Panc1 (cell line): ENCODE measurements around the gene FBLN1. TPM values are rescaled to one million over a fixed set of nuclear protein-coding genes. Genes with fewer than 3 reads are reported as not detected.

Source experiments
- ATAC-seq: fragments of 200-7000 bp; cut with Tn5 transposase; 2 replicates; pipeline ENCODE4 v1.9.1; 2020; ENCODE audit warnings: mild to moderate bottlenecking, moderate library complexity
- BruUV-seq: library from RNA; stranded (reverse); fragments of 400-500 nt; replicated peaks from 2 replicates; lab custom pipeline; 2021; lab: Mats Ljungman, UMichigan
- CTCF ChIA-PET: fragments of 300-600 bp; sonication (Branson Sonifier 250); formaldehyde crosslinking; loops from one replicate; lab custom pipeline; 2022; ENCODE audit warnings: antibody characterized with exemption; lab: Charles Lee
- POLR2A ChIA-PET: fragments of 300-600 bp; sonication (Branson Sonifier 250); formaldehyde crosslinking; loops from one replicate; lab custom pipeline; 2022; ENCODE audit warnings: antibody characterized with exemption; lab: Charles Lee
- DNase-seq: peaks from one replicate; pipeline ENCODE4 v3.0.0-alpha.2; 2010; ENCODE audit warnings: low read depth, low spot score
- H3K27ac ChIP-seq: 2 replicates; pipeline ENCODE4 v1.5.1; 2011; ENCODE audit warnings: mild to moderate bottlenecking, low read length, inconsistent platforms
- H3K27me3 ChIP-seq: fragments of 200-500 bp; sonication (Bioruptor generic); 2 replicates; pipeline ENCODE4 v1.6.0; 2014; ENCODE audit warnings: low read length, inconsistent platforms; ENCODE audit not compliant: control insufficient read depth, insufficient read depth
- H3K36me3 ChIP-seq: fragments of 200-500 bp; sonication (Bioruptor generic); 2 replicates; pipeline ENCODE4 v1.5.1; 2014; ENCODE audit warnings: inconsistent platforms, mild to moderate bottlenecking, low read length, moderate library complexity; ENCODE audit not compliant: control insufficient read depth, insufficient read depth
- H3K4me1 ChIP-seq: 2 replicates; pipeline ENCODE4 v1.5.1; 2011; ENCODE audit warnings: inconsistent platforms, mild to moderate bottlenecking, low read length, moderate library complexity; ENCODE audit not compliant: control insufficient read depth, insufficient read depth
- H3K4me3 ChIP-seq, 2 experiments: 2 replicates each; pipeline ENCODE4 v1.5.1; 2011 to 2012; ENCODE audit warnings: low read depth in 2 of 2, low read length in 2 of 2, mild to moderate bottlenecking in 2 of 2, inconsistent platforms in 1 of 2, moderate library complexity in 1 of 2
- H3K9me3 ChIP-seq: fragments of 200-500 bp; sonication (Bioruptor generic); 2 replicates; pipeline ENCODE4 v1.5.1; 2014; ENCODE audit warnings: low read depth, mild to moderate bottlenecking, inconsistent platforms, low read length, moderate library complexity; ENCODE audit not compliant: control insufficient read depth, insufficient read depth
- CTCF ChIP-seq: fragments of 450-650 bp; IDR thresholded peaks from 2 replicates; pipeline ENCODE4 v1.5.1; 2017; ENCODE audit warnings: mild to moderate bottlenecking
- POLR2AphosphoS5 ChIP-seq: IDR thresholded peaks from 2 replicates; pipeline ENCODE4 v1.6.1; 2012; ENCODE audit warnings: mild to moderate bottlenecking, low read depth, low read length, moderate library complexity
- REST ChIP-seq, 2 experiments: IDR thresholded peaks; 2 replicates each; pipeline ENCODE4 v1.6.1; 2011 to 2012; ENCODE audit warnings: low read depth in 2 of 2, control low read depth in 1 of 2, low read length in 1 of 2, mild to moderate bottlenecking in 1 of 2, moderate library complexity in 1 of 2; ENCODE audit not compliant: insufficient read depth in 1 of 2
- SIN3A ChIP-seq: IDR thresholded peaks from 2 replicates; pipeline ENCODE4 v1.6.1; 2012; ENCODE audit warnings: low read depth, mild to moderate bottlenecking, low read length, moderate library complexity, borderline replicate concordance; ENCODE audit not compliant: insufficient read depth
- TCF7L2 ChIP-seq: IDR thresholded peaks from 2 replicates; pipeline ENCODE4 v1.6.1; 2011; ENCODE audit warnings: mild to moderate bottlenecking, low read depth, low read length, inconsistent platforms
- in situ Hi-C: cut with HindIII; loops from 2 replicates; pipeline ENCODE4 v1.10.0; 2016; ENCODE audit warnings: low sequenced_read_pairs, low pct_unique_long_range_greater_than_20kb
- intact Hi-C: fragments of 100-400 bp; cut with micrococcal nuclease; formaldehyde crosslinking; loops from one replicate; pipeline ENCODE4 v1.10.0; 2022; ENCODE audit not compliant: unreplicated experiment
- total RNA-seq: library from RNA; stranded (reverse); gene quantifications from one replicate; pipeline ENCODE4 v1.2.1, GENCODE V29; 2021; ENCODE audit not compliant: unreplicated experiment

Gene FBLN1
- total RNA-seq, 1 experiment from 2014 or later: 143 TPM

- Histone ChIP-seq H3K27ac (no peak overlapping the region), H3K36me3 (no peaks in the 10 kb centered on the region), H3K4me3 (no peak overlapping the region), H3K4me1 (peaks cover 8% of the 10 kb centered on the region), H3K9me3 (no peaks in the 10 kb centered on the region), H3K27me3 (no peaks in the 10 kb centered on the region)
- in situ Hi-C loops (no loop called here), intact Hi-C loops (no loop called here)
- BruUV-seq: no TSS peak
- CTCF ChIA-PET: no interaction called here
- ATAC-seq (no peak), DNase-seq (no peak)
- no peak for TF ChIP-seq TCF7L2
- TF ChIP-seq REST (IDR thresholded peaks at IDR 0.05; ENCODE audit: insufficient read depth in 1 of 2, low read depth in 2 of 2, low read length in 1 of 2): no peak
- no peak for TF ChIP-seq POLR2AphosphoS5
- TF ChIP-seq SIN3A: no peak
- TF ChIP-seq CTCF: no peak
- POLR2A ChIA-PET: no interaction called here
These were observed 46.5 kb downstream of the FBLN1 start for GRCh38 chr22:45548991-45549761.

- ChIA-PET CTCF (no interaction called here), POLR2A (no interaction called here)
- in situ Hi-C loops: no loop called here
- no peak for ATAC-seq
- no TSS peak for BruUV-seq
- TF ChIP-seq POLR2AphosphoS5 (no peak), REST (IDR thresholded peaks at IDR 0.05; ENCODE audit: insufficient read depth in 1 of 2, low read depth in 2 of 2, low read length in 1 of 2) (no peak), SIN3A (no peak), TCF7L2 (no peak), CTCF (no peak)
- Histone ChIP-seq H3K4me1 (peaks cover 8% of the 10 kb centered on the region), H3K36me3 (no peaks in the 10 kb centered on the region), H3K27me3 (no peaks in the 10 kb centered on the region), H3K27ac (no peak overlapping the region), H3K9me3 (no peaks in the 10 kb centered on the region), H3K4me3 (no peak overlapping the region)
- DNase-seq: no peak
- intact Hi-C loops: loop anchor here (5.0 kb wide), 1 partner anchor 108 kb away; no protein-coding TSS in a partner anchor
These were observed 47.2 kb downstream of the FBLN1 start for GRCh38 chr22:45549762-45550378.
